PC-9 (cell line): Measurements from ENCODE around the gene FAM184A.
"Not testable (repeated sequence)": the region's sequence is repeated elsewhere in the genome, so short reads cannot be mapped to it uniquely, and the experiment has no call there.

Experiments used
- CTCF ChIP-seq: fragments of 200-600 bp; sonication (generic); conservative IDR thresholded peaks from 2 replicates; pipeline ENCODE4 v1.6.1; 2017; ENCODE audit warnings: mixed run types, antibody characterized with exemption, mild to moderate bottlenecking, moderate library complexity
- EZH2 ChIP-seq: fragments of 200-600 bp; sonication (generic); IDR thresholded peaks from 2 replicates; pipeline ENCODE4 v1.8.0; 2017; ENCODE audit warnings: antibody characterized with exemption, low read depth

GRCh38 chr6:119009266-119009665 lies 69.2 kb downstream of the FAM184A start:
- TF ChIP-seq CTCF, EZH2: not testable (repeated sequence)
